Mucosa of stomach (tissue), 1 donor: Measurements from ENCODE around the gene HSD11B1.

ENCODE experiments used
- H3K27me3 ChIP-seq: one replicate; pipeline ENCODE4 v1.7.0; 2013; ENCODE audit warnings: mild to moderate bottlenecking, low read length; ENCODE audit not compliant: control insufficient read depth, insufficient read depth
- H3K36me3 ChIP-seq: one replicate; pipeline ENCODE4 v1.7.0; 2013; ENCODE audit warnings: low read length; ENCODE audit not compliant: control insufficient read depth, insufficient read depth
- H3K4me1 ChIP-seq: one replicate; pipeline ENCODE4 v1.7.0; 2013; ENCODE audit warnings: mild to moderate bottlenecking, low read length; ENCODE audit not compliant: control insufficient read depth, insufficient read depth
- H3K4me3 ChIP-seq: one replicate; pipeline ENCODE4 v1.7.0; 2013; ENCODE audit warnings: low read length
- H3K9ac ChIP-seq: one replicate; pipeline ENCODE4 v1.7.0; 2013; ENCODE audit warnings: mild to moderate bottlenecking, low read length, moderate library complexity
- H3K9me3 ChIP-seq: one replicate; pipeline ENCODE4 v1.7.0; 2013; ENCODE audit warnings: mild to moderate bottlenecking, low read length, moderate library complexity; ENCODE audit not compliant: control insufficient read depth
- donor health status: Pancreatic carcinoma.

HSD11B1 gene

GRCh38 chr1:209736490-209737117 lies 32.0 kb downstream of the HSD11B1 start:
- no peak overlapping the region for H3K9ac ChIP-seq
- no peak overlapping the region for H3K4me3 ChIP-seq
- no peaks in the 10 kb centered on the region for H3K4me1 ChIP-seq
- no peaks in the 10 kb centered on the region for H3K9me3 ChIP-seq
- no peaks in the 10 kb centered on the region for H3K36me3 ChIP-seq
- H3K27me3 ChIP-seq, result no peaks in the 10 kb centered on the region

DNA sequence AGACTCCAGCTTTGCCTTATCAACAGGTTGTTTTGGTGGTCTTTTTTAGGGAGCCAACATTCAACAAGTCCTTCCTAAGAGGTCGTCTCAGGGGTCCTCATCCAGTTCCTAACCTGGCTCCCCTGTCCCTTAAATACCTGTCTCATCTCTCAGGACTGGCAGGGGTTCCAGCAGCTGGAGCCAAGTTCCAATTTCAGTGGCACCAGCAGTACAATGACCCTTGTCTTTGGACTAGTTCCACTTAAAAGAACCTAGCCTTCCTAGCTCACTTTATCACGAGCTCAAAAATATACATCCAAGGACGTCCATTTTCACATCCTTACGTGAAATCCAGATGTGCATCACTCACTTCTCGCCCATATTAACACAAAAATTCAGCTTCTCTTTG lies 32.5 kb downstream of the HSD11B1 start:
- Histone ChIP-seq H3K9ac (no peak overlapping the region), H3K4me1 (no peaks in the 10 kb centered on the region), H3K4me3 (no peak overlapping the region), H3K9me3 (no peaks in the 10 kb centered on the region), H3K36me3 (no peaks in the 10 kb centered on the region), H3K27me3 (no peaks in the 10 kb centered on the region)

DNA sequence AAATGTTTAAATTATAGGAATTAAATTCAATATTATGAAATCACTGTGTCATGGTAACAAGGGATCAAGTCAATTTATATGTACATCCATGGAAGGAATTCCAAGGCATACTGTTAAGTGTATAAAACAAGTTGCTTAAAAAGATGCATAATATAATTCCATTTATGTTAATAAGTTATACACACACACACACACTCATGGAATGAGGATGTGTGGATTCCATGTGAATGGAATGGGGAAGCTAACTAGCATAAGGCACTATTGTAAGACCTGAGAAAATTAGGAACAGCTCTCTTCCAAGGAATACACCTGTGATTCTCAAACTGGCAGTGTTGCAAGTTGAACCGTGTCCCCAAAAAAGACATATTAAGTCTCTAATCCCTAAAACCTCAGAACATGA lies 33.6 kb downstream of the HSD11B1 start:
- H3K4me3 ChIP-seq, result no peak overlapping the region
- H3K4me1 ChIP-seq, result no peaks in the 10 kb centered on the region
- no peaks in the 10 kb centered on the region for H3K9me3 ChIP-seq
- H3K9ac ChIP-seq, result no peak overlapping the region
- no peaks in the 10 kb centered on the region for H3K36me3 ChIP-seq
- no peaks in the 10 kb centered on the region for H3K27me3 ChIP-seq

DNA sequence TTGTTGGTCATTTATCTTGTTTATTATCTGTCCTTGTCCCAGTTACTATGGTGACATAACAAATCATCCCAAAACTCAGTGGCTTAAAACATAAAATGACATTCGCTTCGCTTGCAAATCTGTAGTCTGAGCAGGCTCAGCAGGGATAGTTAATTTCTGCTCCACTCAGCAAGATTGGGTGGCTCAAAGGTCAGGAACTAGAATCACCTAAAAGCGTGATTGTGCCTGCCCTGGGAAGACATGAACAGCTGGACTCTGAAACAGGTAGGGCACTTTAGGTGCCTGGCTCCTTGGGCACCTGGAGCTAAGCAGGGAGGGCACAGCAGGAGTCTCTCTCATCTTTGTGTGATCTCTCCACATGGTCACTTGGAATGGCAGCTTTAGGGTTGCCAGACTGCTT lies 36.5 kb downstream of the HSD11B1 start:
- no peaks in the 10 kb centered on the region for H3K36me3 ChIP-seq
- no peaks in the 10 kb centered on the region for H3K27me3 ChIP-seq
- no peak overlapping the region for H3K4me3 ChIP-seq
- H3K4me1 ChIP-seq, result no peaks in the 10 kb centered on the region
- H3K9me3 ChIP-seq, result no peaks in the 10 kb centered on the region
- H3K9ac ChIP-seq, result no peak overlapping the region

GRCh38 chr1:209741889-209742288 lies 37.2 kb downstream of the HSD11B1 start:
- Histone ChIP-seq H3K4me1 (peaks cover 1% of the 10 kb centered on the region), H3K9ac (no peak overlapping the region), H3K36me3 (no peaks in the 10 kb centered on the region), H3K9me3 (no peaks in the 10 kb centered on the region), H3K27me3 (no peaks in the 10 kb centered on the region), H3K4me3 (no peak overlapping the region)

DNA sequence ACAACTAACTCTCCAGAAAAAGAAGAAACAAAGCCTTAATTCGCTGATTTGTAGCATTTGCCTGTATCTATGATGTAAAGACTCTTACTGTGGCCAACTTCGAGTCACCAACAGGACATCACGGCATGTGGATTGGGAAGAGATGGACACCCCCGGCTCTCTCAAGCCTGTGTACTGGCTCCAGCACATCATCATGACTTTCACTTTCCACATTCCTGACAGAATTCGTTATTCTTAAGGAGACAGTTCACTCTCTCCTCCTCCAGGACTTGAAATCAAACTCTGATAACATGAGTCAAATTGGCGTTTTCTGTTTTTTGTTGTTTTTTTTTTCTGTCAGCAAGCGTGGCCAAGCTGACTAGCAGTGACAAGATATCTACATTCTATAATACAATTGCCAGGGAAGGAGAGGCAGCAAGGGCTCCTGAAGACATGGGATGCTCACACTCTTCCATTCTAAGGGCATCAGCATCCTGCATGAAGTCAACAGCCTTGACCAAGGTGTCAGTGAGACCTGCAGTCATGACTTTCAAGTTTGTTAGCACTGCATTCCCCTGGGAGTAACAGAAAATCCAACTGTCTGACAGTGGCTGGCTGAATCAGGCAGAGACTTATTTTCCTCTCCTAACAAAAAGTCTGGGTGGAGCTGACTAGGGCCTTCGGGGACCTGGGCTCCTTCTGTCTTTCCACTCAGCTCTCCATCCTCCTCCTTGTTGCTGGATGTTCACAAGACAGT lies 37.9 kb downstream of the HSD11B1 start:
- Histone ChIP-seq H3K4me3 (no peak overlapping the region), H3K9ac (no peak overlapping the region), H3K27me3 (no peaks in the 10 kb centered on the region), H3K4me1 (peaks cover 8% of the 10 kb centered on the region), H3K36me3 (no peaks in the 10 kb centered on the region), H3K9me3 (no peaks in the 10 kb centered on the region)

DNA sequence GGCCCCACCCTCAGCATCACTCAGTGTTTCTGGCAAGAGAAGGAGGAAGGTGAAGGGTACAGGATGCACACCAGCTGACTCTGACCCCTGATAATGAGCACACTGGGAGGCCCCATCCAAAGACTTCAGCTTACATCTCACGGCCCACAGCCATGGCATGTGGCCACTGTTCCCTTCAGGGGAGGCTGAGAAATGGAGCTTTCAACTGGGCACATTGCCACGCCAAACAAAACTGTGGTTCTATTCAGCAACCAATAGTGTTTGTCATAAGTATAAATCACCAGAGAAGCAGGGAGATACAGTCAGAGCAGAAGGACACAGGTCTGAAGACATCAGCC lies 38.5 kb downstream of the HSD11B1 start:
- no peaks in the 10 kb centered on the region for H3K36me3 ChIP-seq

DNA sequence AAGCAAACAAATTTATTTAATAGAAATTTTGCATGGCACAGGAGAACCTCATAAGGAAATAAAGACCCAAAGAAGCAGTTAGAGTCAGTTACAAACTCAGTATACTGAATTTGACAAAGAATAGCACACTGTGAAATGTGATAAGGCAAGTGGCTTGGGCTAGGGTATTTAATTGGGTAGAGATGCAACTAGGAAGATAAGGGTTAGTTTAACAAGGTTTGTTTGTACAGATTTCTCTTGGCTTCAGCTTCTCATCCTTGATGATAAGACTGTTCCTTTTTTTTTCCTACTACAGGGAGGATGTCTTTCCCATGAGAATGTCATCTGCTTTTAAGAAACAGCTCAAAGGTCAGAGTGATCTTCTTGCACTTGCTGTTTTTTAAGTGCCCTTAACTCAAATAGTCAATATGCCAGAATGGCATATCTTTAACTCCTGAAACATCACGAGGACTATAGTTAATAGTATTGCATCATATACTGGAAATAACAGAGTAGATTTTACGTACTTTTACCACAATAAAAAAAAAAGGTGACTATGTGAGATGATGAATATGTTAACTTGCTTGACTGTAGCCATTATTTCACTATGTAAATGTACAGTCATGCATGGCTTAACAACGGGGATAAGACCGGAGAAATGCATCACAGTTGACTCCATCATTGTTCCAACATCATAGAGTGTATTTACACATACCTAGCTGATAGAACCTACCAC lies 42.0 kb downstream of the HSD11B1 start:
- no peaks in the 10 kb centered on the region for H3K27me3 ChIP-seq
- no peaks in the 10 kb centered on the region for H3K9me3 ChIP-seq
- H3K9ac ChIP-seq, result no peak overlapping the region
- H3K36me3 ChIP-seq, result no peaks in the 10 kb centered on the region
- no peak overlapping the region for H3K4me3 ChIP-seq
- H3K4me1 ChIP-seq, result peaks cover 13% of the 10 kb centered on the region

More for the DNA sequence above, 38.5 kb downstream of the HSD11B1 start:
- Histone ChIP-seq H3K4me3 (no peak overlapping the region), H3K9ac (no peak overlapping the region), H3K4me1 (peaks cover 11% of the 10 kb centered on the region), H3K27me3 (no peaks in the 10 kb centered on the region), H3K9me3 (no peaks in the 10 kb centered on the region)

DNA sequence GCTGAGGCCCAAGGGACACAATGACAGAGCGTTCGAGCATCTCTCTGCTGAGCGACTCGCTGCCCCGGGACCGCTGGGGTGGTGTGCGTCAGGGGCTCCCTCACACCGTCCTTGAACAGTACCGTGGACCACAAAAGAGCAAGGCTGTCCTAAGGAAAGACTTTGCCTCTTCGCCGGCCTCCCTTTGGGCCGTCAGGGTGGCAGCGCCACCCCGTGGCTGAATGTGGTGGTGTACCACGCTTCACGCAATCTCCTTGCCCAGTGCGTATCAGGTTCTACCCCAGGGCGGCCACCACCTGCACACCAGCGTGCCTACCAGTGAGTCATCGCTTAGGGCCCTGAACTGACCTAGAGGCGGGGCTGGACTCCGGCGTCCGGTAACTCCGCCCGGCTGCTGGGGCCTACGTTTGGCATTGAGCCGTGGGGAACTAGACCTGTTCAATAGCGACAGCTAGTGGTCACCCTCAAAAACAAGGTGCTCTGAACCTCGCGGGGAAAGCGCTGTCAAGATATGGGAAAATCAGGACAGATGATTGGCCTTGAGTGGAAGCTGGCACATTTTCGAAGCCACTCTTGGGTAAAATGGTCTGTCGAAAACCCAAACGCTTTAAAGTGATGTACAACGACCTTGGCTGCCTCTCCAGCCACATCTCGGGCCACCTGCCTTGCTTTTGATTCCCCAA lies 43.1 kb downstream of the HSD11B1 start:
- H3K36me3 ChIP-seq, result no peaks in the 10 kb centered on the region
- peak overlapping the region; percentile 22 for H3K4me3 ChIP-seq
- peaks cover 13% of the 10 kb centered on the region for H3K4me1 ChIP-seq
- no peaks in the 10 kb centered on the region for H3K9me3 ChIP-seq
- no peaks in the 10 kb centered on the region for H3K27me3 ChIP-seq
- peak overlapping the region; percentile 31 for H3K9ac ChIP-seq

GRCh38 chr1:209748620-209749019 lies 44.0 kb downstream of the HSD11B1 start:
- Histone ChIP-seq H3K9me3 (no peaks in the 10 kb centered on the region), H3K36me3 (no peaks in the 10 kb centered on the region), H3K4me3 (no peak overlapping the region), H3K27me3 (no peaks in the 10 kb centered on the region), H3K4me1 (peaks cover 13% of the 10 kb centered on the region), H3K9ac (no peak overlapping the region)

DNA sequence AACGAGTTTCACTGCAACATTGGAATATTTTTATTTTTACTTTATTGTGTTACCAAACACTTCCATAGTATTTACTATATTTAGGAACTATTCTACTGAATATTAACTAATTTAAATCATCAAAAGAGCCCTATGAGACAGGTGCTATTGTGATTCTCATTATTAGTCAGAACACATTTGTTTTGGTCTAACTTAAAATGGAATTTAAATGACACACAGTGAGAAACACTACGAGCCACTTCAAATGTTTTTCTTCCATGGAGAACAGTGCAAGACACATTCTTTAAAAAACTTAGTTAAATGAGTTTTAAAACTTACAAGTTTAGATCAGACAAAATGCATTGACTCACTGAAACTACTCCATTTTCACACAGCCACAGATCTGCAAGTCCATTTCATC lies 44.6 kb downstream of the HSD11B1 start:
- no peaks in the 10 kb centered on the region for H3K9me3 ChIP-seq
- no peak overlapping the region for H3K4me3 ChIP-seq
- no peaks in the 10 kb centered on the region for H3K36me3 ChIP-seq
- no peaks in the 10 kb centered on the region for H3K27me3 ChIP-seq
- H3K4me1 ChIP-seq, result peaks cover 13% of the 10 kb centered on the region
- H3K9ac ChIP-seq, result peak overlapping the region; percentile 15
